HG03520 (cell line): Measurements from ENCODE around the gene IP6K1.
"Not testable (repeated sequence)": the region's sequence is repeated elsewhere in the genome, so short reads cannot be mapped to it uniquely, and the experiment has no call there.

Experiments
- ATAC-seq: cut with Tn5 transposase; IDR thresholded peaks from one replicate; pipeline ENCODE4 v1.9.1; 2021; ENCODE audit warnings: mild to moderate bottlenecking, moderate library complexity; ENCODE audit not compliant: unreplicated experiment

The IP6K1 gene

DNA sequence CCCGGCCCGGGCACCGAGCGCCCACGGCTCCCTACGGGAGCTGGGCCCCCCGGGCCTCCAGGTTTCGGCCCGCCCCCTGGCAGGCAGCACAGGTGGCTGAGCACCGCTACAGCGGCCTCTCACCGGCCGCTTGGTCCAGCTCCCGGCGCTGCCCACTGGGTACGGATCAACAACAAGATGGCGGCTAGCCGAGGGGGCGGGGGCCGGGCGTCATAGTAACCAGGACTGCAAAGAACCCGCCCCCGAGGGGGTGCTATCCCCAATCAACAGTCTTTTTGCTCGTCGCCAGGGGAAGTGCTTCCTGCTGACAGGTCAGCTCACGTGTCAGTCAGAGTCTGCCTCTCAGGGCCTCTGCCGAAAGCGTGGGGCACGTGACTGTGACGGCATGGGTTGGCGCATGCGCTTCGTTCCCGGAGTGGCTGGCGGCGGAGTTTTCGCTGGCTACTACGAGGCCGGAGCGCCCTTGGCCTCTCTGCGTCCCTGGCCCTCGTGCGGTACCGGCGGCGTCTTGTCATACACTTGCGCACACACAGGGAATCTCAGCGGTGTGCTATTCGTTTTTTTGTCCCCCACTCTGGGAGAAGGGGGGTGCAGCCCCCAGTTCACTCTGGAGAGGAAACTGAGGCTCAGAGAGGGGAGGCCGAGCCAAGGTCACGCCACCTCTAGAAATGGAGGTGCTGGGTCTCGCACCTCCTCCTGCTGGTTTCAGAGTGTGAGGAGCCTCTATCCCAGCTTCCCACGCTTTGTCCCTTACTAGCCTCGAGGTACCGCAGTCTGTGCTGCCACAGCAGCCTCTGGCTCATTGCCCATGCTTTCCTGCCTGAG lies at the start of gene IP6K1:
Gene IP6K1, minus strand, starts transcription at position 186 of the 825 bp plus-strand sequence. CDS start 38,502 bp downstream, outside the sequence.
- ATAC-seq = peak; percentile 95

DNA sequence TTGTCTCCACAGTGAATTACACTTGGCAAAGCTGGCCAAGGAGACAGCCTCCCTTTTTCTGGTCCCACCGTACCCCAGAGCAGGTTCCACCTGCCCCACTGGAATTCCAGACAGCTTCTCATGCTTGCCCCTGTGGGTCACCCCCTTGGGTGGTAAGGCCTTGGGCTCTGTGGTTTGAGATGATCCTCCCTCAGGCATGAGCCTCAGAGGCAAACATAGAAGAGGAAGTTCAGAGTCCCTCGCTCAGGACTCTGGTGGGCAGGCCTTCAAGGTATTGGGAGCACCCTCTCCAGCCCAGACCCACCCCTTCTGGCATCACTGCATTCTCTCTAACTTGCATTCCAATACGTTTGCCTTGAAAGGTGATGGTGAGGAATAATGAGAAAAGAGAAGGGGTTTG lies 45.0 kb upstream of the IP6K1 start:
- ATAC-seq = no peak

DNA sequence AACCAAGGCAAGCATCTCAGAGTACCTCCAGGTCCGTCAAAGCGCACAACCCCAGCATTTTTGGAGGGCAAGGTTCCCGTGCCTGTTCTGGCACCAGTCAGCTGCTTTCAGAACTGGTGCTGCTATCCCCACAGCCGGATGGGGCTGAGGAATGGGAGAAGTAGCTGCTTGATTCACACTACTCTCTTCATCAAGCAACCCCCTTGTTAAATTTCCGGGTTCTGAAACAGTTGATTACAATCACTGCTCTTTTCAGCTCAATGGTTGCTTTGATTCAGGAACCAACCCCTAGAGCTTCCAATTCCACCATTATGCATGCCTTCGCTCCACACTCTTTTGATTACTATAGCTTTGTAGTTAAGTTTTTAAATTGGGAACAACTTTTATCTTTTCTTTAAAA lies 39.7 kb upstream of the IP6K1 start:
- no peak for ATAC-seq

DNA sequence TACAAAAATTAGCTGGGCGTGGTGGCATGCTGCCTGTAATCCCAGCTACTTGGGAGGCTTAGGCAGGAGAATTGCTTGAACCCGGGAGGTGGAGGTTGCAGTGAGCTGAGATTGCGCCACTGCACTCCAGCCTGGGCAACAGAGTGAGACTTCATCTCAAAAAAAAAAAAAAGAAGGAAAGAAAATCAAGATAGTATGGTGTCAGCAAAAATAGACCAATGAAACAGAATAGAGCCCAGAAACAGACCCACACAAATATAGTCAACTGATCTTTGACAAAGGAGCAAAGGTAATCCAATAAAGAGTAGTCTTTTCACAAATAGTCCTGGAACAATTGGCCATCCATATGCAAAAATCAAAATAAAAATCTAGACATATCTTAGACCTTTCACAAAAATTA lies 36.8 kb upstream of the IP6K1 start:
- ATAC-seq = not testable (repeated sequence)

DNA sequence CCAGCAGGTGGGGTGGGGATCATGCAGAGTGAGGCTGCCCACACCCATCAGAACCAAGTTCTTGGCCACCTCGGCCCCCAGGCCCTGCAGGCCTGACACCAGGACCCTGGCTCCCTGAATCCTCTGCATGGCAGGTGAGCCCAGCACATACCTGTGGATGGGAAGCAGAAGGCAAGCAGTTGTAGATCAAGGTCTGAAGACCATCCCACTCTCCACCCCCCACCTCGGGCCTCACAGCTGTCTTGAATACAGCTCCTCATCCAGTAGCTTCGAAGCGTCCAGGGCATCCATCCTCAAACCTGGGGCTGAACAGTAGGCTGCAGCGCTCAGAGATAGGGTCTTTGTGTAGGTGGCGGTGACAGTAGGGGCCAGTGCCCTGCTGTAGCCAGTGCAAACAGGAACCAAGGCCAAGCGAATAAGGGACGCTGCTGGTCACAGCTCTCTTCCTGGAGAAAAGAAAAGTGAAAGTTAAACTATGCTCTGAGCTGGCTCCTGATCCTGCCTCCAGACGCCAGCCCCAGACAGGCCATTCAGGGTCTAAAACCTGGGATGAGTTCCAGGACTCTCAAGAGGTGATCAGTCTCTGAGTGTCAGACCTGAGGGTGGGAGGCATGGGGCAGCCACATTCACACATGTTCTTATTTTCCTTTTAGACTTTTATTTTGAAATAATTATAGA lies 27.3 kb upstream of the IP6K1 start, which contains the start of gene UBA7:
Gene UBA7, minus strand, starts transcription at position 457 of the 678 bp plus-strand sequence. Its CDS starts 166 bp downstream, at position 291.
- ATAC-seq = no peak

DNA sequence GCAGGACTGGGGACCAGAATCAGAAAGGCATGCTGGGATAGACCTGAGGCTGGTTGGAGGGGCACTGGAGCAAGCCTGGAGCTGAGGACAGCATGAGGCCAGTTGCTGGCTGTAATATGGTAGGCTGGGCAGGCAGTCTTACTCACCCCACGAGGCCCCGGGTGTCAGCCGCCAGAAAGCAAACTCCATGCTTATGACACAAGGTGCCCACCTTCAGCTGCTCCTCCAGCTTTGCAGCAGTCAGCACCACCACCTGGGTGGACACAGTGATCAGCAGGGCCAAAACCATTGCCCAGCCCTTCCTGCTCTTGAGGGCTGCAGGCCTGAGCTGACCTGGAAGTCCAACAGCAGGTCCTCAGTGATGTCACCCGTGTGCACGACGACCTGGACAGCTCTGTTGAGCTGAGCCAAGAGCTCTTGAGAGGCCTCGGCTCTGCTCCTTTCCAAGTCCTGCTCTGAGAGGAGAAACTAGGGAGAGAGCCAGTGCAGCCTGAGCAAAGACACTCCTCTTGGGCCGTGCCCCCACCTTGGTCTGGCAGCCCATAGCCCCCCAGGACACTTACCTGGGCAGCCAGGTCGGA lies 26.7 kb upstream of the IP6K1 start:
- ATAC-seq = no peak

DNA sequence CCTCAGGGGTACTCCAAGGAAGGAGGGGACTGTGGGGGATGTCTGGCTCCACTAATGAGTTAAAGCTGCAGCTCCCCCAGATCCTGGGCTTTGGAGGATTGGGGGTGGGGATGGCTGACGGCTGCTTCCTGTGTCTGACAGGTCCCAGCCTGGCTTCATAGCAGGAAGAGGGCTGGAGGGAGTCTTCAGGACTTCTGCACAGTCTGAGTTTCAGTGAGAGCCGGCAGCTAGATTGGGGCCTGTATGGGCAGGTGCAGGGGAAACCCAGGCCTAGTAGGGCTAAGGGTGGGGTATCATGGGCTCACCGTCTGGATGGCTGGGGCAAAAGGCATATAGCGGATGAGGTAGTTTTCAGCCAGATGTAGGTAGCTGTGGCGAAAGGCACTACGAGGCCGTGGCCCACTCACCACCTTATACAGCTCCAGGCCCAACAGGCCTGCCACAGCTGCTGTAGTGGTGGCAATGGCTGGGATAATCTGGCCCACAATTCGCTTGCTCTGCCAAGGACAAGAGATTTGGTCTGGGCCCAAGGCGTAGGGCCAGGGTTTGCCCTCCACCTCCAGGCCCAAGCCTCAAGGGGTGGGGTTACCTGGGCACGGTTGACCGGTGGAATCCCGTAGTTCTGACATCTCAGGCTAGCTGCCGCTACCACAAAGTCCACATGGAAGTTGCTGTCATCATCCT lies 21.2 kb upstream of the IP6K1 start:
- no peak for ATAC-seq

DNA sequence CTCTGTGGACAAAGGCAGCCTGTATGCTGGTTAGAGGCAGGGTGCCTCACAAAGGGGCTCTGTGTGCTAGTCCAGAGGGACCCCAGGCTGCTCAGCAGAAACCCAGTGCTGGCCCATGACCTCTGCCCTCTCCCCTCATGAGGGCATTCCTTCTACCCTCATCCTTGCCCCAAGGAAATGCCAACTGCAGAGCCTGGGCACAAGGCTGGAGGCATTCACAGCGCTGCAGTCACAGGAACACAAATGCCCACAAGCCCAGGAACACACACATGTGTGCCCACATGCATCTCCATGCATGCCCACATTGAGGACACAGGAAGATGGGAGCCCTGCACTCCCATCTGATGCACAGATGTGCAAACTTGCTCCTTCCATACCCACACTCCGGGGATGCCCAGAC lies 20.5 kb upstream of the IP6K1 start:
- ATAC-seq = no peak

DNA sequence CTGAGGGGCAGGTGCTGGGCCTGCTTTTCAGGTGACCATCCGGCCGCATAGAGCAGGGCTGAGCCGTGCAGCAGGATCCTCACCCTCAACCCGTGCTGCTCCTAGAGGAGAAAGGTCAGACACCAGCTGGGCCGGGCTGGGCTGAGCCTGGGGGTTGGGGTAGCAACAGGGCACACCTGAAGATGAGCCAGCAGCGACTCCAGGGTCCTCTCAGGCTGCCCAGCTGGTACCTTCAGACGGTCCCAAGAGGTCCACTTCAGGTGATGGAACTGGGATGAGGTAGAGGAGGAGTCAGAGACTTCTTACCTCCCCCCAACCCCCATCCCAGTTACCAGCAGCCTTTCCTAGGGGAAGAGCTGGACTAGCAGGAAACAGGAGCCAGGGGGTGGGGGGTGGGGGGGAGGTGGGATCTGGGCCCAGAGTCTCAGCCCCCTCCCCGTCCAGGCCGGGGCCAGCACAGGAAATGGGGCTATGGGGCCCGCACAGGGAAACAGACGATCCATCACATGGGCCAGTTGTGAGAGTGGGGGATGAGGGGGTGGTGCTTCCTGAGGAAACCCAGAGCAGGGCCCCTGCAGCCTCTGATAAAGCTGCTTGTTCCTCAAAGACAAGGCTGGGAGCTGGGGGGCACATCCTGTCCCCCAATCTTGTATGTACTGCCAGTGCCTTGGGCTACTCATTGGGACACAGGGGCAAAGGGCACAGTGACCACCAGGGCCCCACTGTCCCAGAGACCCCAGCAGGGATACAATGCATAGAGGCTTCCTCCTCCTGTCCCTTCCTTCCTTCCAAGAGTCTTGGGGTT lies 19.8 kb upstream of the IP6K1 start:
- ATAC-seq = no peak

DNA sequence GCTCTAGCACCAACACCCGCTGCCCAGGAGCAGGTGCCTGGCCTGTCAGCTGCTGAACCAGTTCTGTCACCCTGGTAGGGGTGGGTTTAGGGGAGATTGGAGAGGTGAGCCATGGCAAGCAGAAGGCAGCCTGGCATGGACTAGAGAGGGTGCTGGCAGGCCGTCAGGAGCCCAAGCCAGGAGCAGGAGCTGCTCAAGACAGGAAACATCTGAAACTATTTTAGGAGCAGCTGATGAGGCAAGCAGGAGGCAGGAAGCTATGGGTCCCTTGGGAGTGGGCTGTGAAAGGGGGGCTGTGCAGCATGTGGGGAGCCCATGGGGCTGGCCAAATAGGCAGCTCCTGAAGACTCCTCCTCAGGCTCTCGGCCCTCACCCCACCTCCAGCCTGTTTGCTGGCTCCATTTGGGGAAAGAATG lies 19.0 kb upstream of the IP6K1 start:
- ATAC-seq = no peak

DNA sequence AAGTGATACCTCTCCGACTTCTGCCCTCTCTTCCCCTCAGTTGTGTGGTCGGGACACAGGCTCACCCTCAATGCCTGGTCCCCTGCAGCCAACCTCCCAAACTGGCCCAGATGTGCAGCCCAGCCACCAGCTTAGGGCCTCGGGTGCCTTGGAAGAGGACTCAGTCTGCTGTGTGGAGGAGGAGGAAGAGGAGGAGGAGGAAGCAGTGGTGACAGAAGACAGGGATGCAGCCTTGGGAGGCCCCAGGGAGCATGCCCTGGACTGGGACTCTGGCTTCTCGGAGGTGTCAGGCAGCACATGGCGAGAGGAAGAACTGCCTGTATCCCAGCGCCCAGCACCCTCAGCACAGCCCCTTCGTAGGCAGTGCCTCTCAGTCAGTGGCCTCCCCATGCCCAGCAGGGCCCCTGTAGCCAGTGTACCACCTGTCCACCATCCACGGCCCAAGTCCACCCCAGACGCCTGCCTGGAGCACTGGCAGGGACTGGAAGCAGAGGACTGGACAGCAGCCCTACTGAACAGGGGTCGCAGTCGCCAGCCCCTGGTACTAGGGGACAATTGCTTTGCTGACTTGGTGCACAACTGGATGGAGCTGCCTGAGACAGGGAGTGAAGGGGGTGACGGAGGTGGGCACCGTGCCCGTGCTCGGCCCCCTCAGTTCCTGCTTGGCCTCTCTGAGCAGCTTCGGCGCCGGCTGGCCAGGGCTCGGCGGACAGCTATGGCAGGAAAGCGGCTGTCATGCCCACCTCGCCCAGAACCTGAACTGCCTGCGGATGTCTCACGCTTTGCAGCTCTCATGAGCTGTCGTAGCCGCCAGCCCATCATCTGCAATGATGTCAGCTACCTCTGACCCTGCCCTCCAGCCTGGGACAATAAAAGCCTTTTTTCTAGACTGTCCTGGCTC lies 18.0 kb upstream of the IP6K1 start:
- no peak for ATAC-seq

DNA sequence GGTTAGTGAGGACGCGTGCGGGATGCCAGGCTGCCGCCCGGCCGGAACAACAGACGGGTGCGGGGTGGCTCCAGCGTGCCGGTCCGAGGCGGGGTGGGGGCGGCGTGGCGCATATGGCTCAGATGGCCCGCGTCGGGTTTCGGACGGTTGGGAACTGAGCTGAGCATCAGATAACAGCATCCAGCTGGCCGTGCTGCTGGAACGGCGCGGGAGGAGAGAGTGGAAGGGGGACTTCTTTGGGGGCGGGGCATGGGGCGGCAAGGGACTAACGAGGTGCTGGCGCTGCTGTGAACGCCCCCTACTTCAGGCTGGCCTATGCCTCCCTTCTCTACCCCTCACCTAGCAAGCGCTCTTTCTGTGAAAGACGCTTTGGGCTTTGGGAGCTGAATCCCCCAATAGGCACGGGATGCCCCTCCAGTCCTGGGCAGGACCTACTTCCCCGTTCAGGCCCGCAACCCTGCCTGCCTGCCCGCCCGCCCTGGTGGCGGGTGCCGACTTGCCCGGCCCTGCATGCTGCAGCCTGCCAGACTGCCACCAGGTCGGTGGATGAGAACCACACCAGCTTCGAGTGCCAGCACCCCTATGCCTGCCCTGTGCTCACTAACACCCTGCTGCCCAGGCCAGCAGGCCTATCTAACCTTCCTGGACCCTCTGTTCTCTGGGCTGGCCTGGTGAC lies 17.3 kb upstream of the IP6K1 start:
- ATAC-seq = peak; percentile 2

DNA sequence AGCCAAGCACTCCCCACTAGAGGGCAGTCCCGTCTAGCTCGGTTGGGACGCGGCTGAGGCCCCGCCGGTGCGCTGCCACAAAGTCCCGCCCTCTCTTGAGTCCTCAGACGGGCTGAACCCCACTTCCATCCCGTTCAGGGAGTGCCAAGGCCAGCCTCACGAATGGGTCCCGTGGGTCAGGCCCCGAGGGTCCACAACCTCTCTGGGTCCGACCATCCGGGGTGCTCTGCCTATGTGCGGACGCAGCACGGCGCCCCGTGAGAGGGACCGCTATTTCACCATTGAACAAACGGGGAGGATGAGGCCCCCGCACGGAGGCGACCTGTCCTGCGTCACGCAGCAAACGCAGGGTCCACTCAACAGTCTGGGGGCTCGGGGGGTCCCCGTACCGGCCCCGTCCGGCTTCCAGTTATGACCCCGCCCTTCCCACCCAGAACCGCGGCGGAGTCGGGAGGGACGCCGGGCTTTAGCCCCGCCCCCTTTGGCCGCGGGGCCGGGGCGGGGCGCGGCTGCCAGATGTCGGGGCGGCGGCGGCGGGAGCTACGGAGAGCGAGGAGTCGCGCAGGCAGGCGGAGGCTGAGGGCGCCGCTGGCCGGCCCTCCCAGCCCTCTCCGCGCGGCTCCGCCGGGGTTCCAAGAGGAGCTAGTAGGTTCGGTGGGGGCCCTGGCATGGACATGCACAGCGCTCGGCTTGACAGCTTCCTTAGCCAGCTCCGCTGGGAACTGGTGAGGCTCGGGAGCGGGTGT lies 16.6 kb upstream of the IP6K1 start, which contains the start of gene INKA1:
Gene INKA1, plus strand, starts transcription at position 543 of the 746 bp plus-strand sequence. Its CDS starts 132 bp downstream, at position 675.
- ATAC-seq = peak; percentile 55

DNA sequence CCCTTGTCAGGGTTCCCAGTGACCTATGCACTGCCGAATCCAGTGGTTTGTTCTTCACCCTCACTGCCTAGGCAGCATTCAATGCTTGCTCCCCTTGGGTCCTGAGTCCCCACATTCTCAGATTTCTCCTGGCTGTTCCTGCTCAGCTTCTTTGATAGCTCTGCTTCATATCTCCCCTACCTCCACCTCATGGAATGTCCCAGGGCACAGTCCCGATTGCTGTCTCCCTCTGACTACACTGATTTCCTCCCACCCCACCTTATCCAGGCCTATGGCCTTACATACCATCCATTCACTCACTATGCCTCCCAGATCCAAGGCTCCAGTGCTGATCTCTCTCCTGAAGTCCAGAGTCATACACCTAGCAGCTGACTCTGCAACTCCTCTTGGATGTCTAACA lies 14.8 kb upstream of the IP6K1 start:
- ATAC-seq = no peak

DNA sequence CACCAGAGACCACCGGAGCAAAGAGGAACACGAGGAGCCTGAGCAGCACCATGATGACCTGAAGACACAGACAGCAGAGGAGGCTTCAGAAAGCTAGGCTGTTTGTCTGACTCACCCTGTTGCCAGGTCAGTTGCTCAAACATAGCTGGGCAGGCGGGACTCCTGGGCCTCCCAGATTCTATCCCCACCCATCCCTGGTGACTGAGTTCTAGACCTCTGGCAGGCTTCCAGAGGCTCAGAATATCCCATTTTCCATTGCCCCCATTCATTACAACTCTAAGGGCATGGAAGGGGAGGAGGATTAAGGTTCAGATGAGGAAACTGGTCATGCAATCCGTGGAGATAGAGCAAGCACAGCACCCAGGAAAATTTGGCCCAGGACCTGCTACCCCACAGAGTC lies 13.4 kb upstream of the IP6K1 start, which contains the start of gene CDHR4:
Gene CDHR4, minus strand, starts transcription at position 113 of the 400 bp plus-strand sequence. Its CDS starts 61 bp downstream, at position 52.
- no peak for ATAC-seq

DNA sequence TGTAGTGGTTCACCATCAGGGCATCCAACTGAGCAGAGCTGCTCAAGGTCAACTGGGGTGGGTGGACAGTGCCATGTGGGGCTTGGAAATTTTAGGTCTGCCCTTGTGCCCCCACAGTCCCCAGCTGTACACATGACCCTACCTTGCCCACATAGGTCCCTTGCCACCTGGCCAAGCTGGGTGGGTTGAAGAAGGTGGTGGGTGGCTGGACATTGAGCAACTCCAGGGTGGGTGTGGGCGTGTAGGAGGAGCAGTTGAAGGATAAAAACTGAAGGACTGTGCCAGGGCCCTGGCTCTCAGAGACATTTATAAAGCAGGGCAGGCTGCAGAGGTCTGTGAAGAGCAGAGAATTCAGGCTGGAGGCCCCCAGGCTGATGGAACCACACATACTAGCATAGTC lies 12.8 kb upstream of the IP6K1 start:
- no peak for ATAC-seq

DNA sequence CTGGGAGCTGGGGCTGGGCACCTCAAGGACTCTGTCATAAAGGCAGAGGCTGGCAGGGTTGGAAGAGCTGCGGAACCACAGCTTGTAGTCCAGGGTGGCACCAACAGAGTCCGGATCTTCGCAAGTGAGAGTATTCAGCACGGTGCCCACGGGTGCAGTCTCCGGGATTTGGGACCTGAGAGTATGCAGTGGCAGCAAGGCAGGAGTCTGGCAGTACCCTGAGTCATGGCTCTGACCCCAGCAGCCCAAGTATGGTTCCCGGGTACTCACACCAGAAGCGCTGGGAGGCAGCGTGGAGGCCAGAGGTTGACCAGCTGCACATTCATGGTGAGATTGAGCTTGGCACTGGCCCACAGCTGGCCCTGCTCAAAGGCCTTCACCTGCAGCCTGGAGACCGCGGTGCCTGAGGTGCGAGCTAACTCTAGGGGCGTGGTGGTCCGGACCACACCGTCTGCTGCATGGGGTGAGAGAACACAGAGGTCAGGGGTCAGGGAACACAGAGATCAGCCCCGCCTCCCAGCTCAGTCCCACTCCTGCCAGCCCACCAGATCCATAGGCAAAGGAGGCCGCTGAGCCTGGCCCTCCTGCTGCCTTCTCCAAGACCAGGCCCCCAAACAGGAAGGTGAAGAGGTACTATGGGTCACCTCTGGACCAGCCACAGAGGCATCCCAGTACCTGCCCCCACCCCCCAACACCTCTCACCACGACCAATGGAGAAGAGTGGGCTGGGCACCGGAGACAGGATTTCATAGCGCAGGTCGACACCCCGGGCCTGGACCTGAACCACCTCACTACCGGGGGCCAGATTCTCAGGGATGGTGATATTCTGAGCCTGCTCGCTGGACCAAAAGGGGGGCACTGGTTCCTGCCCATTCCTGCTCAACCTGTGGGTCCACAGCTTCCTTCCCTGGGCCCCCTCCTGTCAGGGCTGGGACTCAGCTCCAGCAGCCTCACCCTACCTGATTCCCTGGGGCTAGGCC lies 8.9 kb upstream of the IP6K1 start:
- no peak for ATAC-seq
